Omental fat pad (tissue), 4 donors: Measurements from ENCODE around the gene MAP3K5. TPM values are rescaled to one million over a fixed set of nuclear protein-coding genes. Genes with fewer than 3 reads are reported as not detected.
A peak's percentile ranks its signal among the peaks of the same experiment; 100 is the strongest.
"Not testable (repeated sequence)": the region's sequence is repeated elsewhere in the genome, so short reads cannot be mapped to it uniquely, and the experiment has no call there.

Experiments used
- ATAC-seq: fragments of 150-250 bp; one replicate; pipeline ENCODE4 v1.9.1; 2016; ENCODE audit warnings: mild to moderate bottlenecking, moderate library complexity; ENCODE audit not compliant: low FRiP score
- DNase-seq: peaks from one replicate; pipeline ENCODE4 v3.0.0-alpha.2; 2019; ENCODE audit warnings: low spot score
- CTCF ChIP-seq, 3 donors: fragments of 450-650 bp; IDR thresholded peaks; one replicate each; pipeline ENCODE4 v1.5.1; 2016 to 2017; ENCODE audit warnings: antibody characterized with exemption in 3 of 3, mild to moderate bottlenecking in 3 of 3, moderate library complexity in 2 of 3
- total RNA-seq, 4 donors: library from RNA; depleted of rRNA; stranded (reverse); fragments of >200 nt; gene quantifications; one replicate each; pipeline ENCODE4 v1.1.0, GENCODE V29; 2016

The MAP3K5 gene
- total RNA-seq, 4 donors from 2014 or later: 31.4 to 53.0 (median 47.2) TPM

- DNase-seq (peak; percentile 56), ATAC-seq (peak; percentile 35)
- no peak for TF ChIP-seq CTCF (IDR thresholded peaks at IDR 0.05)
These were observed 782 bp downstream of the MAP3K5 start for GRCh38 chr6:136791296-136792094.

- DNase-seq: no peak
- ATAC-seq: peak; percentile 1
- TF ChIP-seq CTCF (IDR thresholded peaks at IDR 0.05): no peak
These were observed 1.6 kb downstream of the MAP3K5 start for GRCh38 chr6:136790411-136791295.

- not testable (repeated sequence) for ATAC-seq, DNase-seq
These were observed 2.8 kb downstream of the MAP3K5 start for GRCh38 chr6:136789440-136789839.

GRCh38 chr6:136788069-136788902, 4.0 kb downstream of the MAP3K5 start:
- TF ChIP-seq CTCF (IDR thresholded peaks at IDR 0.05): no peak
- DNase-seq: no peak
- ATAC-seq: no peak

- no peak for DNase-seq
- no peak for ATAC-seq
- no peak for TF ChIP-seq CTCF (IDR thresholded peaks at IDR 0.05)
These were observed 4.6 kb downstream of the MAP3K5 start for GRCh38 chr6:136787726-136788068.

- ATAC-seq: no peak
- no peak for DNase-seq
- no peak for TF ChIP-seq CTCF (IDR thresholded peaks at IDR 0.05)
These were observed 5.6 kb downstream of the MAP3K5 start for GRCh38 chr6:136786658-136787057.
